Measurements from ENCODE around the gene KASH5. TPM values are rescaled to one million over a fixed set of nuclear protein-coding genes. Genes with fewer than 3 reads are reported as not detected.

KASH5 gene
- total RNA-seq, 1 donor from 2014 or later = not detected

GRCh38 chr19:49411681-49412326, 23.8 kb downstream of the KASH5 start:
- no peak for TF ChIP-seq CTCF (IDR thresholded peaks at IDR 0.05; ENCODE audit: unreplicated experiment)
- Mint-ChIP-seq H3K9me3 (ENCODE audit: low read depth) (no peaks in the 10 kb centered on the region), H3K27me3 (peaks cover 64% of the 10 kb centered on the region), H3K4me3 (ENCODE audit: low read depth) (no peak overlapping the region), H3K4me1 (ENCODE audit: low read depth) (no peaks in the 10 kb centered on the region), H3K27ac (no peak overlapping the region), H3K36me3 (ENCODE audit: insufficient read depth) (no peaks in the 10 kb centered on the region)
- DNase-seq (ENCODE audit: low spot score, unreplicated experiment) = no peak

GRCh38 chr19:49413348-49413747, 25.3 kb downstream of the KASH5 start:
- TF ChIP-seq CTCF (IDR thresholded peaks at IDR 0.05; ENCODE audit: unreplicated experiment) = no peak
- no peaks in the 10 kb centered on the region for H3K4me1 Mint-ChIP-seq (ENCODE audit: low read depth)
- H3K27me3 Mint-ChIP-seq = peaks cover 70% of the 10 kb centered on the region
- no peaks in the 10 kb centered on the region for H3K36me3 Mint-ChIP-seq (ENCODE audit: insufficient read depth)
- no peak overlapping the region for H3K27ac Mint-ChIP-seq
- no peak overlapping the region for H3K4me3 Mint-ChIP-seq (ENCODE audit: low read depth)
- DNase-seq (ENCODE audit: low spot score, unreplicated experiment) = no peak
- H3K9me3 Mint-ChIP-seq (ENCODE audit: low read depth) = no peaks in the 10 kb centered on the region

- H3K9me3 Mint-ChIP-seq (ENCODE audit: low read depth) = no peaks in the 10 kb centered on the region
- no peaks in the 10 kb centered on the region for H3K36me3 Mint-ChIP-seq (ENCODE audit: insufficient read depth)
- H3K4me1 Mint-ChIP-seq (ENCODE audit: low read depth) = no peaks in the 10 kb centered on the region
- peaks cover 71% of the 10 kb centered on the region for H3K27me3 Mint-ChIP-seq
- H3K4me3 Mint-ChIP-seq (ENCODE audit: low read depth) = no peak overlapping the region
- no peak for DNase-seq (ENCODE audit: low spot score, unreplicated experiment)
- H3K27ac Mint-ChIP-seq = no peak overlapping the region
- TF ChIP-seq CTCF (IDR thresholded peaks at IDR 0.05; ENCODE audit: unreplicated experiment) = no peak
Observed at GRCh38 chr19:49414256-49414655, 26.2 kb downstream of the KASH5 start.

GRCh38 chr19:49415102-49415809, 27.2 kb downstream of the KASH5 start:
- Mint-ChIP-seq H3K27me3 (peaks cover 73% of the 10 kb centered on the region), H3K36me3 (ENCODE audit: insufficient read depth) (no peaks in the 10 kb centered on the region), H3K4me3 (ENCODE audit: low read depth) (no peak overlapping the region), H3K9me3 (ENCODE audit: low read depth) (no peaks in the 10 kb centered on the region), H3K27ac (no peak overlapping the region), H3K4me1 (ENCODE audit: low read depth) (no peaks in the 10 kb centered on the region)
- TF ChIP-seq CTCF (IDR thresholded peaks at IDR 0.05; ENCODE audit: unreplicated experiment) = no peak
- DNase-seq (ENCODE audit: low spot score, unreplicated experiment) = no peak

- H3K27me3 Mint-ChIP-seq = peaks cover 78% of the 10 kb centered on the region
- H3K4me1 Mint-ChIP-seq (ENCODE audit: low read depth) = no peaks in the 10 kb centered on the region
- H3K27ac Mint-ChIP-seq = no peak overlapping the region
- H3K4me3 Mint-ChIP-seq (ENCODE audit: low read depth) = no peak overlapping the region
- no peak for TF ChIP-seq CTCF (IDR thresholded peaks at IDR 0.05; ENCODE audit: unreplicated experiment)
- DNase-seq (ENCODE audit: low spot score, unreplicated experiment) = no peak
- H3K9me3 Mint-ChIP-seq (ENCODE audit: low read depth) = no peaks in the 10 kb centered on the region
- no peaks in the 10 kb centered on the region for H3K36me3 Mint-ChIP-seq (ENCODE audit: insufficient read depth)
Observed at GRCh38 chr19:49415810-49416200, 27.8 kb downstream of the KASH5 start.

Data from progenitor cell of endocrine pancreas (in vitro differentiated cells).